NCI-H2227 treated with DMSO at 0.1 percent for 48 hours (cell line): Measurements from ENCODE around the gene TTC39A.

ENCODE experiments used
- DNase-seq: peaks from one replicate; lab custom pipeline; 2025; lab: John Stamatoyannopoulos, UW

TTC39A gene

DNA sequence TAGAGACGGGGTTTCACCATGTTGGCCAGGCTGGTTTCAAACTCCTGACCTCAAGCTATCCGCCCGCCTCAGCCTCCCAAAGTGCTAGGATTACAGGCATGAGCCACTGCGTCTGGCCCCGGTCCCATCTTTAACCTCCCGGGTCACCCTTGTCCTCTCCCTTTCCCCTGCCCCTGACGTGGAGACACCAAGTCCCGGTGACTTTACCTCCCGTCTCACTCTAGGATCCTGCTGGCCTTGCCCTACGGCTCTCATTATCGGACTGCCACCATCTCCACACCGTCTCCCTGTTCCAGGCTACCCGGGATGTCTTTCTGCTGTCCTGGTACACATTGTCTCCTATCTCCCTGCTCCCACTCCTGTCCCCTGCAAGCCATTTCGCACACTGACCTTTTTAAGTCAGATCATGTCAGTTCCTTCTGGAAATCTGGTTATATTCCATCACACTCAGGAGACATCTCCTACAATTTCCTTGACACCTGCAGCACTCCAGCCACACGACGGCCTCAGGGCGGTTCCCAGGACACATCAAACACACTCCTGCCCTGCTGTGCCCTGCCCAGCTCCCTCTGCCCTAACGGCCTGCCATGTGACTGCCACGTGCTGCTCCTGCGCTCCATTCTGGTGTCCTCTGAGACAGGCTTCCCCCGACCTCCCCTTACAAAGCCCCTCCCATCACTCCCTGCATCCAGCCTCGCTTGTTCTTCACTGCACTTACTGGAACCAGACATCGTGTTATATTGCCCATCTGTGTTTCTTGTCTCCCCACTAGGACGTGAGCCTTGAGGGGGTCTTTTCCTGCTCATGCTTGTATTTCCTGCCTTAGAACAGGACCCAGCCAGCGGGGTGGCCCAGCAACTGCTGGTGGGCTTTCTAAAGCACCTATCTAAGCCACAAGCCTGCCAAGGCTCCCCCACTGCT, 32.7 kb downstream of the TTC39A start:
- no peak for DNase-seq

DNA sequence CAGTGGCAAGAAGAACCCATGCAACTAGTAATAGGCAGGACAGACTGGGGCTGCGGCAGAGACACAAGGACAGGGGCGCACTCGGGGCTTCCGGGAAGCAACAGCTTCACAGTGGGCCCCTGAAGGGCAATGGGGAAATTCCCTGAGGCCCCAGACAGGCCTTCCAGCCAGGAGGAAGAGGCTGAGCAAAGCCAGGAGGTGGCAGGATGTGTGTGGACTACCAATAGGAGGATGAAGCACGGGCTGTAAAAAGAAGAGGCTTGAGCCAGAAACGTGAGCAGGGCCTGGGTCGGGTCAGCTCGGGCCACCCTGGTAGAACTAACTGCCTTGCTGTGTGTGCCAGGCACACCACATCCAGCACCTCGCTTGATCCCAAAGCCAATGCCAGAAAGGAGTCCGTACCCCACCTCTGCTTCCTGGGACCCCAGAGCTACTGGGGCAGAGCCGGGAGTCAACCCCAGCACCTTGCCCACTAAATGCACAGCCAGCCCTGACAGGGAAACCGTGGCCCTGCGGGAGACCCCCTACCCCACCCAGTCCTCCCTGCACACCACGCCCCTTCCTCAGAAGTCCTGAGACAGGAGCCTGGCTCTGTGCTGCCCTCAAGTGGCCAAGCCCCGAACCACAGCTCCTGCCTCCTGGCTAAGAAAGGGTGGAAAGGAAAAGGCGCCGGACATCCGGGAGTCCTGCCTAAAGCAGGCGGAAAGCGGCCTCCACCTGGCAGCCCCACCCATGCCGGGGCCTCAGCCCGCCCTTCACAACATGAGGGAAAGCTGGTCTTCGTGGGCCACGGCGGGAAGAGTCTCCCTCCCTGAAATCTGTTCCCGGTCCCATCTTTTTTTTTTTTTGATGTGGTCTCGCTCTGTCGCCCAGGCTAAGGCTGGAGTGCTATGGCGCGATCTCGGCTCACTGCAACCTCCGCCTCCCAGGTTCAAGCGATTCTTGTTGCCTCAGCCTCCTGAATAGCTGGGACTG, 33.7 kb downstream of the TTC39A start:
- peak; percentile 55 for DNase-seq

DNA sequence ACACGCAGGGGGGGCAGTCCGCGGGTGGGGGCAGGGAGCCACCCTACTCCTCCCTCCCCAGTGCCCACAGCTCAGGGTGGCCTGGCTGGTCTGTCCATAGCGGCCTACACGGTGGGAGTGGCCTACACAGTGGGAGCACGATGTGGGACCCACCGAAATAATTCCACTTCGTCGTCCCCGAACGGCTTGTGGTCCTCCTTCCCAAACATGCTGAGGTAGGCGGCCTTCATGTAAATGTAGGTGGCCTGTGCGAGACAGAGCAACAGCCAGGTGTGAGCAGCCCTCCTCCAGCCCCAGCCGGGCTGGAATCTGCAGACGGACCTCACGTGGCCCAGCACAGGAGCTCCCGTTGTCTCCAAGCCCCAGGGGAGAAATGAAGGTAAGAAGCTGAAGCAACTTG, 34.4 kb downstream of the TTC39A start:
- DNase-seq: no peak

DNA sequence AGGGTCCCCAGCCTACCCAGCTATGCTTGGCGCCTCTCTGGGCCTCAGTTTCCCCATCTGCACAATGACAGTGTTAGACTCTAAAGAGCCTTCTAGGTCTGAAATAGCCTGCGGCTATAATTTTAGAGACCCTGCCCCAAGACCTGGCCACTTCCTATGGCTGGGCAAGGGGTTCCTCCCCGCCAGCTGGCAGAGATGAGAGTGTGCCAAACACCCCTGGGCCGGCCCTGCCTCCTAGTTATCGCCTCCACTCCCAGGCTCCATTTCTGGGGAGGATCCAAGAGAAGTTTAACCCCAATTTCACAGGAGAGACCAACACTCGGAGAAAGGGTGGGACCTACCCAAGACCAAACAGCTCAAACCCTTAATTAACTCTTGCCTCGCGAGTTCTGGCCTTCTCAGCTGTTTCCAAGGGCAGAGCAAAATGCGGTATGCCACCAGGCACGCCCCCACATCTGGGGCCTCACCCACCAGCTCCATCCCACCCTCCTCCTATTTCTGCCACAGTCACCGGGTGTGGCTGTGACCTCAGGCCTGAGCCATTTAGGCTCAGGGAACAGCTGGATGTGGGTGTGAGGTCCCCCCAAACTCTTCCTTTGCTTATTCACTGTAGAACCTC, 35.7 kb downstream of the TTC39A start:
- no peak for DNase-seq

DNA sequence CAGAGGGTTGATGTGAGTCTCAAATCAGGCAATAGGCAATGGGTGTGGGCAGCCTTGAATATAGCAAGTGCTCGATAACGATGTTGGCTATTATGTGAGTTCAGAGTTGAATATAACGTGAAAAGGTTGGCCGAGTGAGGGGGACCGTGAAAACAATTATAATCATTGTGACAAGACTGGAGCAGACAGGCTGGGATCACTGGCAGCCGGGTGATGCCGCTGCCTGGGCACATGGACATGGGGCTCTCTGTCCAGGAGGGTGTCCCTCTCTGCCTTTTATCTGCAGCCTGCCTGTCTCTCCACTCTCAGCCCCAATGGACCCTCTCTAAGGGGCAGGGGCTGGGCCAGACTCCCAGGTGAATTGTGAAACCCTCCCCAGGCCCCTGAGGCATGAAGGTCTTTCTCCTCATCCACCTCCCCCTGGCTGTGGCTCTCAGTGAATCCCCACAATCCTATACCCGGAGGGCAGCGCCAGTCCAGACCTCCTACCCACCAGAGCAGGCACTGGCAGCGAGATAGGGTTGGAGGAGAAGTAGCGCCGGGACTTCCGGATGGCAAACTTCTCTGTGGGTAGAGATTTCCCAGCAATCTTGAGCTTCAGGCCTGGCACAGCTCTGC, 36.4 kb downstream of the TTC39A start:
- DNase-seq: no peak

DNA sequence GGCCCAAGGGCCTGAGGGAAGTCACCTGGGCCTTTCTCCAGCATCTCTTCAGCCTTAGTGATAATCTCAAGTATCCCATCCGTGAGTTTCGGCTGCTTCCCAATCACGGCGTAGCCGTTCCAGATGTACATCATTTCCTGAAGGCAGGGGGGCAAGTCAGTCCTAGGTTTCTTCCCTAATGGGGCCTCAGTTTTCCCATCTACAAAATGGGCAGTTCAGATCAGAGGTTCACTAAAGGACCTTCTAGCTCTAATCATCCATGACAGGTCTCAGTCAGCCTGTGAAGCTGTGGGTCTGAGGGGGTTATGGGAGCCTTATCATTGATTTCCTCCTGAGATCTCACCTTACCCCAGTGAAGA, 39.9 kb downstream of the TTC39A start:
- DNase-seq: no peak

DNA sequence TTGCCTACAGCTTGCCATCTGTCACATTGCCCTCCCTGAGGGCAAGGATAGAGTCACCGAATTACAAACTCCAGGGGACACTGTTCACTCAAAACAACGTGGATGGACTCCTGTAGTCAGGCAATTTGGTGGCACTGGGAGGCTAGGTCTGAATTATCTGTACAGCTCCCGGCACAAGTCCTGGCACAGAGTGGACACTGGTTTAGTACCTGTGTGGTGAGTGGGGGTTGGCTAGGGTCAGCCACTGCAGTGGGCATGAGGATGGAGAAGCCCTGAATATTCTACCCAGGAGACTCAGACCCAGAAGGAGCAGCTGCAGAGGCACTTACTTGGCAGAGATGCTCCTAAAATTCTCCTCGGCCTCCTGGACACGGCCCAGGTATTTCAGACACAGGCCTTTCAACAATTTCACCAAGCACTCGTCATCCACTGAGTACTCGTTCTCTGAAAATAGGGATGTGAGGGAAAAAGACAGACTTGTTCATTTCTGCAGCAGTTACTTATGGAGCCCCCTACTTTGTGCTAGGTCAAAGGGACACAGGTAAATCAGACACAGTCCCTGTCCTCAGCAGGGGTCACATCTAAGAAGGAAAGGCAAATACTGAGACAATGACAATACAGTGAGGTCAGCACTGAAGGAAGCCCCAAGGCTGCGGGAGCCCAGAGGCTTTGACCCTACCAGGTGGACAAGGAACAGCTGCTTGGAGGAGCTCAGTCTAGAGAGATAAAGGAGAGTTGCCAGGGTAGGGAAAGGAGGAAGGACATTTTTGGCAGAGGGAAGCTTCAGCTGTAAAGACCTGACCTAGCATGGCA, 40.5 kb downstream of the TTC39A start:
- DNase-seq: no peak

DNA sequence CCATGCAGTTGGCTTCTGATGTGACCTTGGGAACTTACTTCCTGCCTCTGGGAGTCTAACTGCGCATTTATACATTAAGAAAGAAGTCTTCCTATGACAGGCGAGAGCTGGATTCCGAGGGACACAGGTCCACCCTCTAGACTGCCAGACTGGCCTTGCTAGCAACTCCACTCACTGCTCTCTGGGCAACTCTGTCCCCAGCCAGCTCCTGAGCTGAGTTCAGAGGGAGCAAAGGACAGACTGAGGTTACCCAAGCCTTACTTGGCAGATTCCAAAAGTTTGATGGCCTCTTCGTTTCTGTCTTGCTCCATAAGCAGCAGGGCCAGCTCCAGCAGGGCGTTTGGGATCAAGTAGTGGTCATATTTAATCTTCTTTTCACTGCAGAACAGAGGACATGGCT, 41.8 kb downstream of the TTC39A start:
- DNase-seq: no peak

DNA sequence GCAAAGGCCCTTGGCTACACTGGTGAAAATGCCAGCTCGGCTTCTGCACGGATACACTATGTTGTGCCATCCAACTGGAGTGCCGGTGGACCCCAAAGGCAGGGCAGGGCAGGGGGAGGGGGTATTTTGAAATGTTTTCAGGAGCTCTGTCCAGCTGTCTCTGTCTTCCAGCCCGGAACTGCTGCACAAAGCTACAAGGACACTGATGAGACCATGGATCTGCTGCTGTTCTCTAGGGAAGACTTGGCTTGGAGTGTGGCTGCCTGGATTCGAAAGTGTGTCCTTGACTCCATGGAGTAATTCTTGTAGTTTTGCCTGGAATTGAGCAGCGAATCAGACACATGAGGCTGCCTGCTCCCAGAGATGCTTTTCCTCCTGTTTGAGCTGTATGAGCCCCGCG, 42.4 kb downstream of the TTC39A start:
- DNase-seq: no peak

DNA sequence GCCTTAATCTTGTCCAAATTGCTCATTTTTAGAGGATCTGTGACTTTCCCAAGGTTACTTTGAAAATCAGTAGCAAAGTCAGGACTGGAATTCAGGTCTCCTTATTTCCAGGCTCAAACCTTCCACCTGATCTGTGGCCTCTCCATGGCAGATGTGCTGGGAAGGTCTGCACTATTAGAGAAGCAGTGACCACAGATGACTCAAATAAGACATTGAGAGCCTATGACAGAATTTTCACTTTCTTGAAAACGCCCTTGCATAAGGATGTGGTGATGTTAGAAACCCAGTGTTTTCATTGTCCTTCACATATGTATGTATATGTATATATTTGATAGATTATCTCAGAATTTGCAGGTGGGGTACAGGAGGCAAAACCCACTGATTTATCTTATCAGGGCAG, 45.3 kb downstream of the TTC39A start:
- DNase-seq: no peak

DNA sequence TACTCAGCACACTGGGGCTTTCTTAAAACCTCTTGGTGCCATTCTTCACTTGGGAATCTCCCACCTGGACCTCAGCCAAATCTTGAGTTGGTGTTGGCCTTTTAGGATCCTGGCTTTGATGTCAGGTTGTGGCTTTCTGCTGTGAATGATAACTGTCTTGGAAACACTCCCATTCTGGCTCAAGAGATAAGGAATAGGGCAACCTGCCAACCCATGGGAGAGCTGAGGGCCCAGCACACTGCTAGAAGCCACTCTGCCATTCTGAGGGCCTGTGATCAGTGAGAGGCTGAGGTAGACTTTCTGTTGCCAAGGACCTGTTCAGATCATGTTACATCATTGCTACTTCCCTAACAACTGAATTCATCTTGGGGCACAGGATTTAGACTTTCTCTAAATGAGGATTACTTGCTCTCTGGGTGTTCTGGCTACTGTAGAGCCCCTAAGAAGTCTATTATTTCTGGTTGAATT, 45.8 kb downstream of the TTC39A start:
- DNase-seq: no peak

DNA sequence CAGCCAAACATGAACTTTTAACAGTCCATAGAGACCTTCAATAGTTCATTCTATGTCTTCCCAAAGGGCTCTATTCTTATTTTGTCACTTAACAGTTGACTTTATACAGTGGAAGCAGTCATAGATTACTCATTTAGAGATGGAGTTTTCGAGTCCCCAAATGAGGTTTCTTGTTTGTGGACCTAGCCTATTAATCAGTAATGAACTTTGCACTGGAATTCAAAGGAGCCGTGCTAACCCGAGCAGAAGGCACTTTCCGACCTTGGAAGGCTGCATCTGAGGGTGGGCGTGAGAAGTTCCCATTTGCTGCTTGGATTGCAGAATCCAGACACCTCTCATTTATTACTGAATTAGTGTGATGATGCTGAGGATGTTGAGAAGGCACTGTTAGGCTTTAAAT, 46.4 kb downstream of the TTC39A start:
- no peak for DNase-seq

DNA sequence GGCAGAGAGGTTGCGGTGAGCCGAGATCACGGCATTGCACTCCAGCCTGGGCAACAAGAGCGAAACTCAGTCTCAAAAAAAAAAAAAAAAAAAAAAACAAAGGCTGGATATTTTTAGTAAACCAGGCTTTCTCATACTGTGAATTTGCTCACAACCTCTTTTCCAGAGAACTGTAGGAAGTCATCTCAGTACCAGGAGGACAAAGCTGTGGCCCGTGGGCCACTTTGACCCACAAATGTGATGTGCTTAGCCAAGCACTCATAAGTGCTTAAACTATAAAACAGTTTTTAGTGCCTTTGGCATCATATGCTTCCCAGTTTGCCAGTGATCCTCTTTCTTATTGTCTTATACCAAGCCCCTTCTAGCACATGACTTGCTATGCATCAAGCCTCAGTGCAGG, 47.8 kb downstream of the TTC39A start:
- DNase-seq: no peak

DNA sequence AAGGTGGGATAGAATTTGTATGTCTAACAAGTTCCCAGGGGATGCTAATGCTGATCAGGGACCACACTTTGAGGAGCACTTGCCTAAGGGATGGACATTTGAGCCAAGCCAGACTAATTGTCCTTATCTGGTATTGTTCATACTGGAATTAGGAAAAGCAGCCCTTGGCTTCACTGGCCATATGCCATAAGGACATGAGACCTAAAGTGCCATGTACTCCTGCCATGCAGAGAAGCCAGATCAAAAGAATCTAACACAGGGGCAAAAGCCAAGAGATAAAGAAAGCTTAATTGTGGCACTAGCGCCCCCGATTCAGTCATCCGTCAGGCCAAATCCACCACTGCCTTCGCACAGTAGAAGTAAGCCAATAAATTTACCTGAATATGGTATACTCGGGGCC, 48.6 kb downstream of the TTC39A start:
- no peak for DNase-seq

DNA sequence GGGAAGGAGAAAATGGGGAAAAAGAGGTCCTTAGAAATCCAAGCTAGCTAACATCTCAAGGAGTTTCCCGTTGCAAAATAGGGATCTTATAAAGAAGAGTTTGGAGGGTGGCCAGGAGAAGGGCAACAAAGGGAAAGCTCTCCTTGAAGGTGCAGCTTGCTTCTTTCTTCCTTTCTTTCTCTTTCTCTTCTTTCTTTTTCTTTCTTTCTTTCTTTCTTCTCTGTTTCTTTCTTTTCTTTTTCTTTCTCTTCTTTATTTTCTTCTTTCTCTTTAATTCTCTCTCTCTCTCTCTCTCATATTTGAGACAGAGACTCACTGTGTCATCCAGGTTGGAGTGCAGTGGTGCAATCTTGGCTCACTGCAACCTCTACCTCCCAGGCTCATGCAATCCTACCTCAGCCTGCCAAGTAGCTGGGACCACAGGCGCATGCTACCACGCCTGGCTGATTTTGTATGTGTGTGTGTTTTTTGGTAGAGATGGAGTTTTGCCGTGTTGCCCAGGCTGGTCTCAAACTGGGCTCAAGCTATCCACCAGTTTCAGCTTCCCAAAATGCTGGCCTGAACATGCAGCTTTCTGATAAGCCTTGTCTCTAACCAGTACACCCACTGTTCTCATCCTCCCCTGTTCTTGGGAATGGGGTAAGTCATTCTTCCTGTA, 49.9 kb downstream of the TTC39A start:
- no peak for DNase-seq

DNA sequence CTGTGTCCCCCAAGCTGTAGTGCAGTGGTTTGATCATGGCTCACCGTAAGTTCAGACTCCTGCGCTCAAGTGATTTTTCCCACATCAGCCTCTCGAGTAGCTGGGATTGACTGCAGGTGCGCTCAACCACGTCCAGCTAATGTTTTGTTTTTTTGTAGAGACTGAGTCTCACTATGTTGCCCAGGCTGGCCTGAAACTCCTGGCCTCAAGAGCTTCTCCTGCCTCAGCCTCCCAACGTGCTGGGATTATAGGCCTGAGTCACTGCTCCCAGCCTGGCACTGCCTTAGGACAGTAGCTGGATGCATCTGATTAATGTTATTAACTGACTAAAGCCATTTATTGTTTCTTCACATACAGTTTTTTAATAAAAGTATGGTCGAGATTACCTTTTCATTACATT, 54.1 kb downstream of the TTC39A start:
- no peak for DNase-seq

DNA sequence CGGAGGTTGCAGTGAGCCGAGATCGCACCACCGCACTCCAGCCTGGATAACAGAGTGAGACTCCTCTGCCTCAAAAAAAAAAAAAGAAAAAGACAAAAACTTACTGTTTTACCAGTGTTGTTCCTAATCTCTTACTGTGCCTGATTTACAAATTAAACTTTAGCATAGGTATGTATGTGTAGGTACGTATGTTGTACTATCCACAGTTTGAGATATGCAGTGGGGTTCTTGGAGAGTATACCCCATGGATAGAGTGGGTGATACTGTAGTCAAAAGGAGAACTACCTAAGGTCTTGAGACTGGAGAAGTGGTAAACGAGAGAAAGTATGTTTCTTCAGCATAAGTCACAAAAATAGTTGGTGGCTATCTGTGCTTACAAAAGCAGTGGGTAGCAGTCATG, 55.7 kb downstream of the TTC39A start:
- DNase-seq: no peak

DNA sequence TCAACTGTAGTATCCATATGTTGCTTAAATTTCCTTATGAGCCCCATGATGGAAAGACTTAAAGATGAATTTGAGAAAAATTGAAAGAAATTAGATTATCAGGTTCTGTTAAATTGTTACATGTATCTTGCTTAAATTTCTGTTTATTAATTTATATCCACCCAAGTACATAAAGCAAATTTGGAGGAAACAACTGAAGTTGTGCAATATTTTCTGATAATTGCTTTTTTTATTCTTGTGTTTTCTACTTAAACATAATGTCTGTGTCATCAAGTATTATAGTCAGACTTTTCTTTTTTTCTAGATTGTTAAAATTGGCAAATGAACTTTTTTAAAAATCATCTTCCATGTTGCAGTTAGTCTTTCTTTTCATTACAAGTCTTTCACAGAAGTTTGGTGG, 57.4 kb downstream of the TTC39A start:
- no peak for DNase-seq

DNA sequence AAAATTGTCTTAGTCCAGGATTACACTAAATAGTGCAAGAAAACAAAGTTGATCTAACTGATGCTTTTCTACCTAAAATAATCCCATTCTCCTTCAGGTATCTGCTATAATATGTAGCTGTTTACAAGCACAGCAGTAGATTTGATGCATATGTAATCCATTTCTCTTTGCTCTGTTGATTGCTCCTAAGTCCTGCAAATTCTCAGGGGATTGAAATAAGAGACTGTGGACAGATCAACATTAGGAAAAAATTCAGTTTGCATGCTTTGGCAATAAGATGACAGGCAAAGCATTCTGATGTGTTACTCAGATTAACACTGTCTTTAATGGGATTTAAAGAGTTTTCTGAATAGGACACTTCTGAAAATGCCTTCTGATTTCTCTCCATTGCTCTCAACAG, 59.6 kb downstream of the TTC39A start:
- DNase-seq: no peak

DNA sequence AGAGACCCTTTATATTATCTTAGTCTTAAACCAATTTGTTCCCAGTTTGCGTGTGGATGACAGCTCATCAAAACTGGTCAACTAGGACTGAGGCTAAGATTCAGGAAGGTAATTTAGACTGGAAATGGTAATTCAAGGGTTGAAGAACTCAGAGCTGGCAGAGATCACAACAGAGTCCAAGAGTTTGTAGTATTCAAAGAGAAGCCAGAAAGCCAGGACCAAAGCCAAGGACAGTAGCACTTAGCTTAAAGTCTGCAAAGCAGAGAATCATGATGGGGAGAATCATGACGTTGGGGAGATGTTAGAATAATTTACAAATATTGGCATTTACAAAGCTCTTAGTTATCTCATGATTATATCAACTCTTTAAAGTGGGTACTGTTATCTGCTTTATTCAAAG, 61.7 kb downstream of the TTC39A start:
- no peak for DNase-seq

DNA sequence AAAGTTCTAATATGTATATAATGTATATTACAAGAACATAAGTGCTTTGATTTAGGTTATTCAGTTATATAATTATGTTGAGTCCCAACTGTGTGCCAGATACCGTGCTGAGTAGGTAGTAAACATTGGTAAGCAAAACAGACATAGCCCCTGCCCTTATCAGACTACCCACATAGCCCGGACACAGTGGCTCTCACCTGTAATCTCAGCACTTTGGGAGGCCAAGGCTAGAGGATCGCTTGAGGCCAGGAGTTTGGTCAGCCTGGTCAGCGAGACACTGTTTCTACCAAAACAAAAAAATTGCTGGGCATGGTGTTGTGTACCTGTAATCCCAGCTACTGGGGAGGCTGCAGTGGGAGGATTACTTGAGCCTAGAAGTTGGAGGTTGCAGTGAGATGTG, 63.6 kb downstream of the TTC39A start:
- no peak for DNase-seq
